T-helper 1 cell treated with Interleukin-12 subunit alpha and Interleukin-12 subunit beta and Interleukin-4 antibody, amounts not matched to agents 30 μg/mL and 1 μg/mL, for 36 hours (primary cell): ENCODE results near the gene NACAD.
"Not testable (repeated sequence)": the region's sequence is repeated elsewhere in the genome, so short reads cannot be mapped to it uniquely, and the experiment has no call there.

ENCODE experiments used
- H3K27ac Mint-ChIP-seq: one replicate; pipeline ENCODE4 v1.8.0; 2021; ENCODE audit warnings: mild to moderate bottlenecking, mixed read lengths
- H3K27me3 Mint-ChIP-seq: one replicate; pipeline ENCODE4 v1.8.0; 2021; ENCODE audit warnings: low read depth, mixed read lengths
- H3K36me3 Mint-ChIP-seq: one replicate; pipeline ENCODE4 v1.8.0; 2021; ENCODE audit warnings: low read depth, mixed read lengths
- H3K4me1 Mint-ChIP-seq: one replicate; pipeline ENCODE4 v1.8.0; 2021; ENCODE audit warnings: low read depth, mixed read lengths
- H3K4me3 Mint-ChIP-seq: one replicate; pipeline ENCODE4 v1.8.0; 2021; ENCODE audit warnings: mild to moderate bottlenecking, moderate library complexity, mixed read lengths
- H3K9me3 Mint-ChIP-seq: one replicate; pipeline ENCODE4 v1.8.0; 2021; ENCODE audit warnings: mixed read lengths

Gene NACAD

GRCh38 chr7:45044338-45044737, 44.4 kb downstream of the NACAD start:
- Mint-ChIP-seq H3K4me3 (no peak overlapping the region), H3K27ac (no peak overlapping the region), H3K9me3 (no peaks in the 10 kb centered on the region), H3K4me1 (peaks cover 22% of the 10 kb centered on the region), H3K27me3 (no peaks in the 10 kb centered on the region), H3K36me3 (peaks cover 57% of the 10 kb centered on the region)

GRCh38 chr7:45039106-45039505, 49.7 kb downstream of the NACAD start:
- Mint-ChIP-seq H3K27me3 (no peaks in the 10 kb centered on the region), H3K36me3 (peaks cover 60% of the 10 kb centered on the region), H3K4me1 (peaks cover 51% of the 10 kb centered on the region)

GRCh38 chr7:45037876-45038275, 50.9 kb downstream of the NACAD start:
- Mint-ChIP-seq H3K4me1 (peaks cover 59% of the 10 kb centered on the region), H3K9me3 (no peaks in the 10 kb centered on the region), H3K4me3 (no peak overlapping the region), H3K27me3 (no peaks in the 10 kb centered on the region), H3K27ac (peak overlapping the region; percentile 61), H3K36me3 (peaks cover 57% of the 10 kb centered on the region)

More at GRCh38 chr7:45039106-45039505, 49.7 kb downstream of the NACAD start:
- H3K27ac Mint-ChIP-seq = no peak overlapping the region
- no peak overlapping the region for H3K4me3 Mint-ChIP-seq
- no peaks in the 10 kb centered on the region for H3K9me3 Mint-ChIP-seq

GRCh38 chr7:45036796-45037195, 52.0 kb downstream of the NACAD start:
- peak overlapping the region; percentile 77 for H3K27ac Mint-ChIP-seq
- H3K4me3 Mint-ChIP-seq = peak overlapping the region; percentile 78
- H3K27me3 Mint-ChIP-seq = no peaks in the 10 kb centered on the region
- no peaks in the 10 kb centered on the region for H3K9me3 Mint-ChIP-seq
- H3K4me1 Mint-ChIP-seq = peaks cover 64% of the 10 kb centered on the region
- H3K36me3 Mint-ChIP-seq = peaks cover 56% of the 10 kb centered on the region

GRCh38 chr7:45036317-45036716, 52.5 kb downstream of the NACAD start:
- Mint-ChIP-seq H3K27ac (peak overlapping the region; percentile 77), H3K27me3 (no peaks in the 10 kb centered on the region), H3K36me3 (peaks cover 54% of the 10 kb centered on the region), H3K4me1 (peaks cover 65% of the 10 kb centered on the region), H3K4me3 (peak overlapping the region; percentile 78), H3K9me3 (no peaks in the 10 kb centered on the region)

GRCh38 chr7:45035893-45036292, 52.9 kb downstream of the NACAD start:
- no peaks in the 10 kb centered on the region for H3K27me3 Mint-ChIP-seq
- peaks cover 62% of the 10 kb centered on the region for H3K4me1 Mint-ChIP-seq
- peak overlapping the region; percentile 78 for H3K4me3 Mint-ChIP-seq
- H3K9me3 Mint-ChIP-seq = no peaks in the 10 kb centered on the region
- peak overlapping the region; percentile 77 for H3K27ac Mint-ChIP-seq
- H3K36me3 Mint-ChIP-seq = peaks cover 50% of the 10 kb centered on the region

- no peaks in the 10 kb centered on the region for H3K27me3 Mint-ChIP-seq
- no peaks in the 10 kb centered on the region for H3K9me3 Mint-ChIP-seq
- peaks cover 61% of the 10 kb centered on the region for H3K4me1 Mint-ChIP-seq
- H3K27ac Mint-ChIP-seq = peak overlapping the region; percentile 58
- H3K4me3 Mint-ChIP-seq = peak overlapping the region; percentile 68
- peaks cover 45% of the 10 kb centered on the region for H3K36me3 Mint-ChIP-seq
Measured at GRCh38 chr7:45035371-45035770, 53.4 kb downstream of the NACAD start.

- H3K4me3 Mint-ChIP-seq, H3K27ac Mint-ChIP-seq, H3K9me3 Mint-ChIP-seq, H3K27me3 Mint-ChIP-seq: not testable (repeated sequence)
- H3K36me3 Mint-ChIP-seq = peaks cover 47% of the 10 kb centered on the region
- peaks cover 63% of the 10 kb centered on the region for H3K4me1 Mint-ChIP-seq
Measured at GRCh38 chr7:45034710-45035109, 54.1 kb downstream of the NACAD start.

- peak overlapping the region; percentile 63 for H3K4me3 Mint-ChIP-seq
- H3K9me3 Mint-ChIP-seq = no peaks in the 10 kb centered on the region
- H3K27me3 Mint-ChIP-seq = no peaks in the 10 kb centered on the region
- H3K27ac Mint-ChIP-seq = no peak overlapping the region
- peaks cover 49% of the 10 kb centered on the region for H3K36me3 Mint-ChIP-seq
- peaks cover 68% of the 10 kb centered on the region for H3K4me1 Mint-ChIP-seq
Measured at GRCh38 chr7:45033931-45034290, 54.9 kb downstream of the NACAD start.

- Mint-ChIP-seq H3K9me3 (no peaks in the 10 kb centered on the region), H3K4me1 (peaks cover 67% of the 10 kb centered on the region), H3K4me3 (peak overlapping the region; percentile 63), H3K27me3 (no peaks in the 10 kb centered on the region), H3K36me3 (peaks cover 49% of the 10 kb centered on the region), H3K27ac (peak overlapping the region; percentile 71)
Measured at GRCh38 chr7:45033261-45033930, 55.4 kb downstream of the NACAD start.

GRCh38 chr7:45032421-45032820, 56.3 kb downstream of the NACAD start:
- Mint-ChIP-seq H3K27me3 (no peaks in the 10 kb centered on the region), H3K9me3 (no peaks in the 10 kb centered on the region), H3K36me3 (peaks cover 53% of the 10 kb centered on the region), H3K27ac (peak overlapping the region; percentile 46), H3K4me1 (peaks cover 59% of the 10 kb centered on the region), H3K4me3 (peak overlapping the region; percentile 63)

- peak overlapping the region; percentile 48 for H3K4me3 Mint-ChIP-seq
- H3K9me3 Mint-ChIP-seq = no peaks in the 10 kb centered on the region
Measured at GRCh38 chr7:45031829-45032228, 56.9 kb downstream of the NACAD start.

More at GRCh38 chr7:45031829-45032228, 56.9 kb downstream of the NACAD start:
- Mint-ChIP-seq H3K4me1 (peaks cover 61% of the 10 kb centered on the region), H3K36me3 (peaks cover 55% of the 10 kb centered on the region), H3K27ac (peak overlapping the region; percentile 55), H3K27me3 (no peaks in the 10 kb centered on the region)
